SU-DHL-6 (cell line): ENCODE data around the gene PLA2G4A.

Experiments
- H2AFZ ChIP-seq: fragments of 200-600 bp; sonication (generic); 2 replicates; pipeline ENCODE4 v1.6.1; 2014; ENCODE audit warnings: low read depth, mild to moderate bottlenecking, moderate library complexity, mixed read lengths, antibody characterized with exemption, low read length; ENCODE audit not compliant: severe bottlenecking
- H3F3A ChIP-seq: fragments of 200-600 bp; shearing (Covaris generic); 2 replicates; pipeline ENCODE4 v1.6.0; 2016; ENCODE audit warnings: antibody characterized with exemption, mild to moderate bottlenecking; ENCODE audit not compliant: insufficient read depth
- H3K27ac ChIP-seq: fragments of 200-600 bp; sonication (generic); 2 replicates; pipeline ENCODE4 v1.5.1; 2016; ENCODE audit warnings: low read depth, mild to moderate bottlenecking, low read length, moderate library complexity, mixed read lengths
- H3K27me3 ChIP-seq: fragments of 200-600 bp; sonication (generic), shearing (Covaris generic); 2 replicates; pipeline ENCODE4 v1.6.0; 2014; ENCODE audit warnings: mild to moderate bottlenecking, low read length
- H3K36me3 ChIP-seq: fragments of 200-600 bp; sonication (generic); 2 replicates; pipeline ENCODE4 v1.6.1; 2014; ENCODE audit warnings: mild to moderate bottlenecking, low read length, mixed read lengths
- H3K4me2 ChIP-seq: fragments of 300-600, 200-600 bp; shearing (Covaris generic), sonication (generic); 2 replicates; pipeline ENCODE4 v1.6.0; 2014; ENCODE audit warnings: low read length, low read depth, mild to moderate bottlenecking; ENCODE audit not compliant: poor library complexity, severe bottlenecking
- H3K4me3 ChIP-seq: fragments of 200-600 bp; sonication (generic); 2 replicates; pipeline ENCODE4 v1.5.1; 2014; ENCODE audit warnings: antibody characterized with exemption, low read length, mild to moderate bottlenecking, mixed read lengths; ENCODE audit not compliant: insufficient read depth, poor library complexity, severe bottlenecking
- H3K79me2 ChIP-seq: fragments of 200-600 bp; sonication (generic); 2 replicates; pipeline ENCODE4 v1.6.1; 2014; ENCODE audit warnings: mild to moderate bottlenecking, low read length, moderate library complexity; ENCODE audit not compliant: insufficient read depth
- H3K9ac ChIP-seq: fragments of 200-600 bp; sonication (generic); 2 replicates; pipeline ENCODE4 v1.7.0; 2014; ENCODE audit warnings: mild to moderate bottlenecking, low read length
- H3K9me2 ChIP-seq: fragments of 200-600 bp; sonication (generic); replicated peaks from 2 replicates; pipeline ENCODE4 v1.6.1; 2014; ENCODE audit warnings: low read length; ENCODE audit not compliant: insufficient read depth
- H3K9me3 ChIP-seq: fragments of 200-600 bp; sonication (generic); 2 replicates; pipeline ENCODE4 v1.6.1; 2014; ENCODE audit warnings: low read length, mixed read lengths; ENCODE audit not compliant: insufficient read depth
- H4K20me1 ChIP-seq: fragments of 200-600 bp; sonication (generic); 2 replicates; pipeline ENCODE4 v1.6.1; 2014; ENCODE audit warnings: low read depth, mild to moderate bottlenecking, antibody characterized with exemption, low read length, moderate library complexity, mixed read lengths
- CTCF ChIP-seq: fragments of 200-600 bp; sonication (generic); IDR thresholded peaks from one replicate; pipeline ENCODE4 v1.5.1; 2017; ENCODE audit warnings: antibody characterized with exemption, mild to moderate bottlenecking, low read length, moderate library complexity; ENCODE audit not compliant: insufficient read depth, poor library complexity, severe bottlenecking
- EZH2phosphoT487 ChIP-seq: fragments of 200-600 bp; sonication (generic), shearing (Covaris generic); conservative IDR thresholded peaks from 2 replicates; pipeline ENCODE4 v1.6.1; 2018; ENCODE audit warnings: mild to moderate bottlenecking, antibody characterized with exemption, low read length, moderate library complexity, mixed read lengths

The PLA2G4A gene

DNA sequence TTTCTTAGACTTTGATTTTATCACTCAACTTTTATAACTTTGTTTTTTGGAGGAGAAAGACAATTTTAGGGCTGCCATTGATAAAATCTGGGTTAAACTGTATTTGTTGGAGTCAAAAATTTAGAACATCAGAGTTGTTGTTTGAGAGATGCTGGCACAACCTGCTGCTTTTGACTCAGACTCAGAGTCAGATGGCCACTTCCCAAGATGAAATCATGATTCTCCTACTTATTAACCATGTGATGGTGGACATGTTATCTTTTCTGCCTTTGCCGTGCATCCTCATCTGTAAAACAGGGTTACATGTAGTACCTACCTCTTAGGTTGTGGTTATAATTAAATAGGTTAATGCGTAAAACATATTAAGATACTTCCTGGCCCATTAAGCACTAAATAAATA, 71.2 kb downstream of the PLA2G4A start:
- H3K9me3 ChIP-seq, result no peaks in the 10 kb centered on the region
- no peak overlapping the region for H3K9ac ChIP-seq
- no peak overlapping the region for H3K27ac ChIP-seq
- no peaks in the 10 kb centered on the region for H3K9me2 ChIP-seq
- H2AFZ ChIP-seq, result no peak overlapping the region
- no peaks in the 10 kb centered on the region for H3K79me2 ChIP-seq
- H3K4me3 ChIP-seq, result no peak overlapping the region
- TF ChIP-seq CTCF (no peak), EZH2phosphoT487 (no peak)
- no peaks in the 10 kb centered on the region for H3K27me3 ChIP-seq
- H3K4me2 ChIP-seq, result no peak overlapping the region
- H4K20me1 ChIP-seq, result no peaks in the 10 kb centered on the region
- H3K36me3 ChIP-seq, result no peaks in the 10 kb centered on the region
- H3F3A ChIP-seq, result no peaks in the 10 kb centered on the region

GRCh38 chr1:186900539-186901237, 71.9 kb downstream of the PLA2G4A start:
- TF ChIP-seq EZH2phosphoT487 (no peak), CTCF (no peak)
- no peaks in the 10 kb centered on the region for H4K20me1 ChIP-seq
- no peaks in the 10 kb centered on the region for H3K36me3 ChIP-seq
- no peaks in the 10 kb centered on the region for H3K27me3 ChIP-seq
- no peak overlapping the region for H3K27ac ChIP-seq
- no peaks in the 10 kb centered on the region for H3K9me3 ChIP-seq
- no peak overlapping the region for H2AFZ ChIP-seq
- H3K4me3 ChIP-seq, result no peak overlapping the region
- no peak overlapping the region for H3K9ac ChIP-seq
- H3K9me2 ChIP-seq, result no peaks in the 10 kb centered on the region
- no peak overlapping the region for H3K4me2 ChIP-seq
- no peaks in the 10 kb centered on the region for H3F3A ChIP-seq
- H3K79me2 ChIP-seq, result no peaks in the 10 kb centered on the region

DNA sequence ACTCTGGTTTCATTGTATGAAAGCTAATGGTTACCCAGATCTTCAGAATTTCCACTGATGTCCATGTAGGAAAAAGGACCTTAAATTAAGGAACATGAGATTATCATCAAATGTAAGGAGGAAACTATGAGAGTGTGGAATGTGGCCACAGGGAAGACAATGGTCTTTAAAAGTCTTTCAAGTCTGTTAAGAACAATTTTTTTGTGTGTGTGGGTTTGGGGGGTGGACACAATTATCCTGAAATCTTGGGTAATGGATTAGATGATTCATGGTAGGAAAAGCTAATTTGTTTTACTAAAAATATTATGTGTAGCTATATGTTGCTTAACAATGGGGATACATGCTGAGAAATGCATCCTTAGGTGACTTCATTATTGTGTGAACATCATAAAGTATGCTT, 72.9 kb downstream of the PLA2G4A start:
- no peaks in the 10 kb centered on the region for H3K27me3 ChIP-seq
- no peaks in the 10 kb centered on the region for H3F3A ChIP-seq

More for the DNA sequence above, 72.9 kb downstream of the PLA2G4A start:
- no peak overlapping the region for H3K9ac ChIP-seq
- no peak overlapping the region for H2AFZ ChIP-seq
- H3K4me3 ChIP-seq, result no peak overlapping the region
- H3K9me3 ChIP-seq, result no peaks in the 10 kb centered on the region
- no peak overlapping the region for H3K4me2 ChIP-seq
- H4K20me1 ChIP-seq, result no peaks in the 10 kb centered on the region
- TF ChIP-seq CTCF, result no peak
- no peak for TF ChIP-seq EZH2phosphoT487
- H3K9me2 ChIP-seq, result no peaks in the 10 kb centered on the region
- H3K36me3 ChIP-seq, result no peaks in the 10 kb centered on the region
- H3K79me2 ChIP-seq, result no peaks in the 10 kb centered on the region
- no peak overlapping the region for H3K27ac ChIP-seq
